Aorta (tissue), 5 donors: ENCODE data around the gene ZCWPW1. TPM values are rescaled to one million over a fixed set of nuclear protein-coding genes. Genes with fewer than 3 reads are reported as not detected.
A peak's percentile ranks its signal among the peaks of the same experiment; 100 is the strongest.

Source experiments
- ATAC-seq: fragments of 200-7000 bp; cut with Tn5 transposase; one replicate; pipeline ENCODE4 v1.9.1; 2022; ENCODE audit warnings: moderate library complexity; ENCODE audit not compliant: low FRiP score
- DNase-seq, 2 donors: peaks; one replicate each; pipeline ENCODE4 v3.0.0-alpha.2; 2020
- H3K27ac ChIP-seq, 2 donors: one replicate each; pipeline ENCODE4 v1.5.1; 2013; ENCODE audit warnings: low read length in 2 of 2, mild to moderate bottlenecking in 2 of 2, moderate library complexity in 2 of 2, control low read depth in 1 of 2, inconsistent platforms in 1 of 2, low read depth in 1 of 2
- H3K27me3 ChIP-seq, 2 donors: one replicate each; pipeline ENCODE4 v1.6.1; 2013; ENCODE audit warnings: control low read depth in 1 of 2, low read length in 1 of 2, mild to moderate bottlenecking in 1 of 2, moderate library complexity in 1 of 2; ENCODE audit not compliant: insufficient read depth in 2 of 2, control insufficient read depth in 1 of 2
- H3K36me3 ChIP-seq, 2 donors: one replicate each; pipeline ENCODE4 v1.6.1; 2013; ENCODE audit warnings: control low read depth in 1 of 2, low read length in 1 of 2, mild to moderate bottlenecking in 1 of 2; ENCODE audit not compliant: insufficient read depth in 2 of 2, control insufficient read depth in 1 of 2
- H3K4me1 ChIP-seq, 2 donors: one replicate each; pipeline ENCODE4 v1.6.1; 2013; ENCODE audit warnings: low read length in 2 of 2, control low read depth in 1 of 2, mild to moderate bottlenecking in 1 of 2, moderate library complexity in 1 of 2; ENCODE audit not compliant: insufficient read depth in 2 of 2, control insufficient read depth in 1 of 2
- H3K4me3 ChIP-seq, 2 donors: one replicate each; pipeline ENCODE4 v1.5.1; 2013; ENCODE audit warnings: low read length in 2 of 2, control low read depth in 1 of 2, mild to moderate bottlenecking in 1 of 2
- H3K9me3 ChIP-seq: one replicate; pipeline ENCODE4 v1.6.1; 2013; ENCODE audit warnings: mild to moderate bottlenecking, low read length; ENCODE audit not compliant: control insufficient read depth
- WGBS, 2 donors: extraction: QIAGEN DNeasy Blood & Tissue Kit; methylation state at CpG; one replicate each; pipeline ENCODE4 v1.1.7; 2013; 5-methylcytosine and 5-hydroxymethylcytosine counted together
- intact Hi-C, 2 donors: fragments of 100-400 bp; cut with DNase I; formaldehyde crosslinking; loops; one replicate each; pipeline versions ENCODE4 v1.14.2 to v1.15.0; 2022
- polyA plus RNA-seq, 2 donors: library from polyadenylated mRNA; stranded (reverse); fragments of 200-250 nt; gene quantifications; one replicate each; pipeline ENCODE4 v1.2.3, GENCODE V29; 2013
- total RNA-seq, 2 donors: library from RNA; stranded (reverse); fragmentation: NEBNext Ultra II Directional; extraction: Animal tissue kit (Norgen Biotek cat#: 25700); gene quantifications; one replicate each; pipeline ENCODE4 v1.2.1, GENCODE V29; 2021
- donor health status: healthy with polysubstance abuse.
- donor health status: Bipolar disorder and iron deficiency.
- donor health status: DM: no; HTN: no; CAD: no.
- donor health status: DM: no; HTN: no; CAD: no.
- donor health status: DM: yes; HTN: yes; CAD: no.

The ZCWPW1 gene
- total and polyA plus RNA-seq, 4 donors: 2.2 to 18.7 (median 4.2) TPM

DNA sequence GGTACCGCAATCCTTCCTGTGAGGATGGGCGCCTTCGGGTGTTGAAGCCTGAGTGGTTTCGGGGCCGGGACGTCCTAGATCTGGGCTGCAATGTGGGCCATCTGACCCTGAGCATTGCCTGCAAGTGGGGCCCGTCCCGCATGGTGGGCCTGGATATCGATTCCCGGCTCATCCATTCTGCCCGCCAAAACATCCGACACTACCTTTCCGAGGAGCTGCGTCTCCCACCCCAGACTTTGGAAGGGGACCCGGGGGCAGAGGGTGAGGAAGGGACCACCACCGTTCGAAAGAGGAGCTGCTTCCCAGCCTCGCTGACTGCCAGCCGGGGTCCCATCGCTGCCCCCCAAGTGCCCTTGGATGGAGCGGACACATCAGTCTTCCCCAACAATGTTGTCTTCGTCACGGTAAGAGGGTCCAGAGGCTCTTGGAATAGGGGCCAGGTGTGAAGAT, 2.8 kb upstream of the ZCWPW1 start:
- WGBS, 2 donors: 90% methylated on average over 23 of the region's 23 CpGs
- H3K36me3 ChIP-seq: no peaks in the 10 kb centered on the region
- no peaks in the 10 kb centered on the region for H3K4me1 ChIP-seq
- intact Hi-C loops: no loop called here
- H3K27ac ChIP-seq: no peak overlapping the region
- no peak overlapping the region for H3K4me3 ChIP-seq
- no peaks in the 10 kb centered on the region for H3K27me3 ChIP-seq
- no peak for ATAC-seq
- peak; percentile 57 to 73 for DNase-seq
- H3K9me3 ChIP-seq: no peaks in the 10 kb centered on the region

DNA sequence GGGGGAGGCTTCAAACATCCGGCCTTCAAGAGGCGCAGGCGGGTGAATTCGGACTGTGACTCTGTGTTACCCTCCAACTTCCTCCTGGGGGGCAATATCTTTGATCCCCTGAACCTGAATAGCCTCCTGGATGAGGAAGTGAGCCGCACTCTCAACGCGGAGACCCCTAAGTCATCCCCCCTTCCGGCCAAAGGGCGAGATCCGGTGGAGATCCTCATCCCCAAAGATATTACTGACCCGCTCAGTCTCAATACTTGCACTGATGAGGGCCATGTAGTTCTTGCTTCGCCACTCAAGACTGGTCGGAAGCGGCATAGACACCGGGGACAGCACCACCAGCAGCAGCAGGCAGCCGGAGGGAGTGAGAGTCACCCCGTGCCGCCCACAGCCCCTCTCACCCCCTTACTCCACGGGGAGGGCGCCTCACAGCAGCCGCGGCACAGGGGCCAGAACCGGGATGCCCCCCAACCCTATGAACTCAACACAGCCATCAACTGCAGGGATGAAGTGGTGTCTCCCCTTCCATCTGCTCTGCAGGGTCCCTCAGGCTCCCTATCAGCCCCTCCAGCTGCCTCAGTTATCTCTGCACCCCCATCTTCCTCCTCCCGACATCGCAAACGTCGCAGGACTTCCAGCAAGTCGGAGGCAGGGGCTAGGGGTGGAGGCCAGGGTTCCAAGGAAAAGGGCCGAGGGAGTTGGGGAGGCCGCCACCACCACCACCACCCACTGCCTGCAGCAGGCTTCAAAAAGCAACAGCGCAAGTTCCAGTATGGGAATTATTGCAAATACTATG, 2.2 kb upstream of the ZCWPW1 start:
- Histone ChIP-seq H3K36me3 (no peaks in the 10 kb centered on the region), H3K4me3 (peak overlapping the region; percentile 48 to 72), H3K27me3 (no peaks in the 10 kb centered on the region), H3K9me3 (no peaks in the 10 kb centered on the region), H3K27ac (peak overlapping the region in 1 of 2 donors; percentile 34), H3K4me1 (no peaks in the 10 kb centered on the region)
- intact Hi-C loops: no loop called here
- peak; percentile 55 to 77 for DNase-seq
- 28% methylated on average over 31 of the region's 31 CpGs for WGBS, 2 donors
- no peak for ATAC-seq

- WGBS, 2 donors: 0 to 1% methylated on average over 70 to 95 of the region's 95 CpGs
These were observed 1.4 kb upstream of the ZCWPW1 start, which contains the start of gene MEPCE for GRCh38 chr7:100429637-100430492. TSS of gene MEPCE (plus strand) at chr7:100429831. CDS start at chr7:100430019, 188 bp downstream.

DNA sequence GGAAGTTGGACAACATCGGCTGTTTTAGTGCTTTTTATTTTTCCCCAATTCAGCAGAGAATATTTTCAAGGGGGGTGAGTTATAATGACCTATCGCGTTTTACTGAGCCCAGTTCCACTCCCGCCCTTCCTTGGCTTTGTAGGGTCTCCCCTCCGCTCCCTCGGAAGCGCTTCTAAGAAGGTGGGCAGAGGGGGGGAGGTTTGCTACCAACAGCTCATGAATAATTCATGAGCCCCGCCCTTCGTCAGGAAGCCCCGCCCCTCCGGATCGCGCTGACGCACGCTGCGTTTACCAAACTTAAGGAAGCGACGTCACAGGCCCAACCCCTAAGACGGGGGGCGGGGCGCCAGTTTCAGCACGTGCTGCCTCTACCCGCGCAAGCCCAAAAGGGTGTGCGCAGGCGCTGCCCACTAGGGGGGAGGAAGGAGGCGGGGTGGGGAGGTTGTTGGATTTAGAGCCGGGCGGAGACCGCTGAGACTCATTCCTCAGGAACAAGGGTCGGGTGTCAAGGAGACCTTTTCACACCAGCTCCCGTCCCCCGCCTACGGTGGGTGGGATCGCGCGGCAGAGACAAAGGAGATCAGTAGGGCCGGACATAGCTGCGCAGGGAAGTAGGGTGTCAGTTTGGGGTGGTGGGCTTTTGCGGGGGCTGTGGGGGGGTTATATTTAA, 599 bp upstream of the ZCWPW1 start:
- Histone ChIP-seq H3K4me1 (no peaks in the 10 kb centered on the region), H3K36me3 (no peaks in the 10 kb centered on the region), H3K9me3 (no peaks in the 10 kb centered on the region), H3K4me3 (peak overlapping the region; percentile 62 to 72), H3K27me3 (no peaks in the 10 kb centered on the region), H3K27ac (peak overlapping the region; percentile 71 to 98)
- peak; percentile 100 for DNase-seq
- ATAC-seq: peak; percentile 93
- intact Hi-C loops: no loop called here
- WGBS, 2 donors: 0 to 1% methylated on average over 39 to 40 of the region's 40 CpGs

More at GRCh38 chr7:100429637-100430492, 1.4 kb upstream of the ZCWPW1 start, which contains the start of gene MEPCE:
- peak within 1 kb of the TSS; percentile 71 to 98 for H3K27ac ChIP-seq
- H3K27me3 ChIP-seq: no peaks in the 10 kb centered on the region
- ATAC-seq (peak; percentile 88), DNase-seq (peak; percentile 98 to 99)
- intact Hi-C loops: no loop called here
- no peaks in the 10 kb centered on the region for H3K4me1 ChIP-seq
- peak within 1 kb of the TSS; percentile 62 to 72 for H3K4me3 ChIP-seq
- H3K9me3 ChIP-seq: no peaks in the 10 kb centered on the region
- no peaks in the 10 kb centered on the region for H3K36me3 ChIP-seq

DNA sequence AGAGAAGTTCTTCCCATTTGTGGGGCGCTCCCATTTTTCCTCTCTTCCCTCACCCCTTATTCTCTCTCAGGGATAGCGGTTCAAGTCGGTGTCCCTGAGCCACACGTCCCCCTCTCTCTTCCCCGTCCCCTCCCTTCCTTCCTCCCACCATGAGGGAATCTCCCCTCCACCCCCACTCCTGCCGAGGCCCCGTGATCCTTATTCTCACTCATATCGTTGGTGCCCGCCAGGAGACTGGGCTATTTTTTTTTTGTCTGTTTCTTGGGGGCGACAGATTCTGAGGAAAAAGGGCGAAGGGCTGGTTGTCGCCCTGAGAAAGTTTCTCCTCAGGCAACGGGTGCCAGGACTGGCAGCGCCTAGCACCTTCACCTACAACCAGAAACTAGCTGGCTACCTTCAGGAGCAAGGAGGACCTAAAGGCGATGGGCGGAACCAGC, 723 bp downstream of the ZCWPW1 start:
- Histone ChIP-seq H3K4me3 (no peak overlapping the region), H3K36me3 (no peaks in the 10 kb centered on the region), H3K27ac (no peak overlapping the region), H3K4me1 (no peaks in the 10 kb centered on the region), H3K9me3 (no peaks in the 10 kb centered on the region), H3K27me3 (no peaks in the 10 kb centered on the region)
- WGBS, 2 donors: 39 to 45% methylated on average over 16 of the region's 16 CpGs
- intact Hi-C loops: no loop called here
- no peak for ATAC-seq
- DNase-seq: no peak

DNA sequence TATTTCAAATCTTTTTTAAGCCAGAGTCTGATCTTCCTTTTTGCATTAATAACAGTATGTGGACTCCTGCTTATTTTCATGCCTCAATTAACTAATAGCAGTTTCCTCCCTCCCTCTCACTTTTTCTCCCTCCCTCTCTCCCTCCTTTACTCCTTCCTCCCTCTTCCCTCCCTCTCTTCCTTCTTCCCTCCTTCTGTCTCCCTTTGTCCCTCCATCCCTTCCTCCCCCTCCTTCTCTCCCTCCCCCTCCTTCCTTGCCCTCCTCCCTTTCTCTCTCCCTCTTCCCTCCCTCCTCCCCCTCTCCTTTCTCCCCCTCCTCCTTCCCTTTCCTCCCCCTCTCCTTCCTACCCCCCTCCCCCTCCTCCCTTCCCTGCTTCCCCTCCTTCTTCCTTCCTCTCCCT, 2.0 kb downstream of the ZCWPW1 start:
- ATAC-seq (no peak), DNase-seq (no peak)
- H3K27ac ChIP-seq: no peak overlapping the region
- H3K4me1 ChIP-seq: no peaks in the 10 kb centered on the region
- intact Hi-C loops: no loop called here
- H3K4me3 ChIP-seq: no peak overlapping the region
- no peaks in the 10 kb centered on the region for H3K9me3 ChIP-seq
- H3K36me3 ChIP-seq: no peaks in the 10 kb centered on the region
- H3K27me3 ChIP-seq: no peaks in the 10 kb centered on the region

DNA sequence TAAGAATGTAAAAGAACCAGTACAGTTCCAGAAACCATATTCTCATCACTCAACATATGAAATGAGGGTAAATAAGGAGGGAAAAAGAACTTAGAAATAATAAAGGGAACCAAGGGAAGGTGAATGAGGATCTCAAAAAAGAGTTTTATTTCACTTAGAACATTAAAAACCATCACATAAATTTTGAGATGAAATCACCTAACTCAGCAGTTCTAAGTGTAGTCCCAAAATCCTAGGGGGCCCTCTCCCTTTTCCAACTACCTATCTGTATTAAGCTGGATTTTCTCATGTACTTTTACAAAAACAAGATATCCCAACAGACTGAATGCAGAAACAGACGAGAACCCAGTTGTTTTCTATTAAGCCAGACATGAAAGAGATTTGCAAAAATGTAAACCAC, 3.2 kb downstream of the ZCWPW1 start:
- Histone ChIP-seq H3K27me3 (no peaks in the 10 kb centered on the region), H3K36me3 (no peaks in the 10 kb centered on the region), H3K27ac (no peak overlapping the region), H3K9me3 (no peaks in the 10 kb centered on the region), H3K4me1 (no peaks in the 10 kb centered on the region), H3K4me3 (no peak overlapping the region)
- 53 to 54% methylated on average over 1 of the region's 1 CpG for WGBS, 2 donors
- ATAC-seq (no peak), DNase-seq (no peak)
- intact Hi-C loops: no loop called here

GRCh38 chr7:100423315-100423714, 5.2 kb downstream of the ZCWPW1 start:
- ATAC-seq: no peak
- intact Hi-C loops: no loop called here

More at GRCh38 chr7:100423315-100423714, 5.2 kb downstream of the ZCWPW1 start:
- DNase-seq: no peak
- Histone ChIP-seq H3K9me3 (no peaks in the 10 kb centered on the region), H3K27me3 (no peaks in the 10 kb centered on the region), H3K36me3 (no peaks in the 10 kb centered on the region), H3K4me1 (no peaks in the 10 kb centered on the region), H3K27ac (no peak overlapping the region), H3K4me3 (no peak overlapping the region)
- WGBS, 2 donors: 89 to 91% methylated on average over 6 of the region's 6 CpGs
